Smooth muscle cell (in vitro differentiated cells): ENCODE data around the gene DEPDC5. TPM values are rescaled to one million over a fixed set of nuclear protein-coding genes. Genes with fewer than 3 reads are reported as not detected.

Experiments
- DNase-seq: peaks from one replicate; lab custom pipeline; 2025; ENCODE audit not compliant: unreplicated experiment; lab: John Stamatoyannopoulos, UW
- H2AFZ ChIP-seq: fragments of 200-600 bp; sonication (generic); 2 replicates; pipeline ENCODE4 v1.6.0; 2016; ENCODE audit warnings: antibody characterized with exemption, low read depth, mild to moderate bottlenecking
- H3F3A ChIP-seq: fragments of 200-600 bp; sonication (generic); 2 replicates; pipeline ENCODE4 v1.6.0; 2017; ENCODE audit warnings: antibody characterized with exemption, low read depth
- H3K27ac ChIP-seq: fragments of 200-600 bp; sonication (generic); 2 replicates; pipeline ENCODE4 v1.5.1; 2016; ENCODE audit warnings: low read depth, mild to moderate bottlenecking
- H3K27me3 ChIP-seq: fragments of 200-600 bp; sonication (generic); 2 replicates; pipeline ENCODE4 v1.6.1; 2016; ENCODE audit warnings: low read depth, mild to moderate bottlenecking
- H3K36me3 ChIP-seq: fragments of 200-600 bp; sonication (generic); 2 replicates; pipeline ENCODE4 v1.5.1; 2016; ENCODE audit warnings: low read depth
- H3K4me1 ChIP-seq: fragments of 200-600 bp; sonication (generic); 2 replicates; pipeline ENCODE4 v1.5.1; 2016; ENCODE audit warnings: low read depth
- H3K4me2 ChIP-seq: fragments of 200-600 bp; sonication (generic); 2 replicates; pipeline ENCODE4 v1.6.0; 2016; ENCODE audit warnings: mild to moderate bottlenecking
- H3K4me3 ChIP-seq: fragments of 200-600 bp; sonication (generic); 2 replicates; pipeline ENCODE4 v1.5.1; 2016; ENCODE audit warnings: mild to moderate bottlenecking
- H3K79me2 ChIP-seq: fragments of 200-600 bp; sonication (generic); 2 replicates; pipeline ENCODE4 v1.6.0; 2016; ENCODE audit warnings: low read depth, mild to moderate bottlenecking
- H3K9ac ChIP-seq: fragments of 200-600 bp; sonication (generic); 2 replicates; pipeline ENCODE4 v1.6.0; 2016; ENCODE audit warnings: low read depth
- H3K9me3 ChIP-seq: fragments of 200-600 bp; sonication (generic); replicated peaks from 2 replicates; pipeline ENCODE4 v1.5.1; 2016; ENCODE audit warnings: low read depth
- H4K20me1 ChIP-seq: fragments of 200-600 bp; sonication (generic); 2 replicates; pipeline ENCODE4 v1.6.0; 2016; ENCODE audit warnings: low read depth
- WGBS: methylation state at CpG from one replicate; pipeline ENCODE4 v1.1.7; 2016; ENCODE audit warnings: low lambda C conversion rate; 5-methylcytosine and 5-hydroxymethylcytosine counted together
- polyA plus RNA-seq: library from polyadenylated mRNA; unstranded; fragments of >200 nt; fragmentation: Nextera tagmentation; extraction: Ambion mirVana; gene quantifications from 2 replicates; pipeline ENCODE4 v1.2.1, GENCODE V29; 2016
- total RNA-seq: library from RNA; depleted of rRNA; stranded (reverse); fragments of >200 nt; gene quantifications from 2 replicates; pipeline ENCODE4 v1.2.3, GENCODE V29; 2014
- TF ChIP-seq, protein P1 (sequence below): fragments of 200-600 bp; sonication (generic); IDR thresholded peaks from 2 replicates; pipeline ENCODE4 v1.5.1; 2017; ENCODE audit warnings: borderline replicate concordance, mild to moderate bottlenecking, antibody characterized with exemption; ENCODE audit not compliant: insufficient read depth, poor library complexity, severe bottlenecking

Gene DEPDC5
- total and polyA plus RNA-seq, 2 experiments from 2014 or later: 8.5 to 11.6 TPM

GRCh38 chr22:31853736-31854495 lies 100.1 kb downstream of the DEPDC5 start:
- Histone ChIP-seq H3K9ac (no peak overlapping the region), H4K20me1 (no peaks in the 10 kb centered on the region), H3K27me3 (no peaks in the 10 kb centered on the region), H3K9me3 (no peaks in the 10 kb centered on the region), H3K4me3 (no peak overlapping the region), H3K4me1 (peaks cover 4% of the 10 kb centered on the region), H3K79me2 (no peaks in the 10 kb centered on the region), H3K36me3 (peaks cover 4% of the 10 kb centered on the region), H3K4me2 (no peak overlapping the region), H3K27ac (no peak overlapping the region), H3F3A (no peaks in the 10 kb centered on the region), H2AFZ (no peak overlapping the region)
- TF ChIP-seq, protein P1, sequence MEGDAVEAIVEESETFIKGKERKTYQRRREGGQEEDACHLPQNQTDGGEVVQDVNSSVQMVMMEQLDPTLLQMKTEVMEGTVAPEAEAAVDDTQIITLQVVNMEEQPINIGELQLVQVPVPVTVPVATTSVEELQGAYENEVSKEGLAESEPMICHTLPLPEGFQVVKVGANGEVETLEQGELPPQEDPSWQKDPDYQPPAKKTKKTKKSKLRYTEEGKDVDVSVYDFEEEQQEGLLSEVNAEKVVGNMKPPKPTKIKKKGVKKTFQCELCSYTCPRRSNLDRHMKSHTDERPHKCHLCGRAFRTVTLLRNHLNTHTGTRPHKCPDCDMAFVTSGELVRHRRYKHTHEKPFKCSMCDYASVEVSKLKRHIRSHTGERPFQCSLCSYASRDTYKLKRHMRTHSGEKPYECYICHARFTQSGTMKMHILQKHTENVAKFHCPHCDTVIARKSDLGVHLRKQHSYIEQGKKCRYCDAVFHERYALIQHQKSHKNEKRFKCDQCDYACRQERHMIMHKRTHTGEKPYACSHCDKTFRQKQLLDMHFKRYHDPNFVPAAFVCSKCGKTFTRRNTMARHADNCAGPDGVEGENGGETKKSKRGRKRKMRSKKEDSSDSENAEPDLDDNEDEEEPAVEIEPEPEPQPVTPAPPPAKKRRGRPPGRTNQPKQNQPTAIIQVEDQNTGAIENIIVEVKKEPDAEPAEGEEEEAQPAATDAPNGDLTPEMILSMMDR: no peak
- WGBS: 97% methylated on average over 6 of the region's 6 CpGs
- DNase-seq: no peak

DNA sequence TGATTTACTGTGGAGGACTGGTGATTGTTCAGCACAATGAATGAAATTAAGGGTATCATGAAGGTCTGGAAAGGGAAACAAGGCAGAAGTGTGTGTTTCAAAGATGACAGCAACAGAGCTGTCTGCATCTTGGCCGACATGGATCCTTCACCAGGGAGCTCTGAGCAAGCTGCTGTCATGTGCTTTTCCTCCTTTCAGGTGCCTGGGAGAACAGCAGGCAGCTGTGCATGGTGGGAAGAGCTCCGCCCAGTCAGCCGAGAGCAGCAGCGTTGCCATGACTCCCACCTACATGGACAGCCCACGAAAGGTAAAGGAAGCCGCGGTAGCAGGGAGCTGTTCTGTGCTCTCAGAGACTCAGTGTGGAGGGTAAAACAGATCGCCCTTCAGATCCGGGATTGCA lies 103.4 kb downstream of the DEPDC5 start:
- Histone ChIP-seq H3K4me2 (no peak overlapping the region), H3F3A (no peaks in the 10 kb centered on the region), H3K4me3 (no peak overlapping the region), H3K27me3 (no peaks in the 10 kb centered on the region), H3K9me3 (no peaks in the 10 kb centered on the region), H3K9ac (no peak overlapping the region), H3K4me1 (peaks cover 4% of the 10 kb centered on the region), H3K36me3 (no peaks in the 10 kb centered on the region), H2AFZ (no peak overlapping the region), H3K27ac (no peak overlapping the region), H4K20me1 (no peaks in the 10 kb centered on the region), H3K79me2 (no peaks in the 10 kb centered on the region)
- DNase-seq: no peak
- TF ChIP-seq, protein P1: no peak
- WGBS: 49% methylated on average over 9 of the region's 9 CpGs

DNA sequence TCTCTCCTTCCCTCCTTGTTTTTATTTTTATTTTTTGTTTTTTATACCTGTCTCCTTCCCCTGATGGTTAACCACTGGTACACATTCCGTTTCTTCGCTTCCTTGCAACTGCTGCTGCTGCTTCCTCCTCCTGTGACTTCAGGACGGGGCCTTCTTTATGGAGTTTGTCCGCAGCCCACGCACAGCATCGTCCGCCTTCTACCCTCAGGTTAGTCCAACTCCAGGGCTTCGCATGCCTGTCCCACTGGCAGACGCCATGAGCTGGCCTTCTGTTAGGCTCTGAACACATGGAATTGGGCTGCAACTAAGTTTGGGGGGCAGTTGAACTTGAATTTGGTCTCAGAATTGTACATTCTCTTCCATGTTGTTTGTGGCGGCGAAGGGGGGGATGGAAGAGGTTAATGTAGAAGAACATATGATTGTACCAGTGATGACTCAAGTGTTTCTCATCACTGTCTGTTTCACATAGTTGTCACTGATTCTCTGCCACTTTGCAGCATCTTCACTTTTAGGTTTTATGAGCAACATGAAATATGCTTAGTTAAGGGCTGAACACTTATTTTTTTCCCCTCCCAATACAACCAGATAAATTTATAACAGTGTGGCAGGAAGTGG lies 107.5 kb downstream of the DEPDC5 start:
- Histone ChIP-seq H2AFZ (no peak overlapping the region), H3F3A (no peaks in the 10 kb centered on the region), H3K4me3 (no peak overlapping the region), H3K4me2 (no peak overlapping the region), H3K9me3 (no peaks in the 10 kb centered on the region), H3K9ac (no peak overlapping the region), H3K27ac (no peak overlapping the region), H3K36me3 (no peaks in the 10 kb centered on the region), H3K4me1 (peaks cover 4% of the 10 kb centered on the region), H3K79me2 (no peaks in the 10 kb centered on the region), H4K20me1 (no peaks in the 10 kb centered on the region), H3K27me3 (no peaks in the 10 kb centered on the region)
- no peak for DNase-seq
- WGBS: 97% methylated on average over 11 of the region's 11 CpGs
- TF ChIP-seq, protein P1: no peak
